GM19239 (cell line): ENCODE data around the gene PLEKHM1.
"Not testable (repeated sequence)": the region's sequence is repeated elsewhere in the genome, so short reads cannot be mapped to it uniquely, and the experiment has no call there.

Experiments
- DNase-seq: peaks from one replicate; pipeline ENCODE4 v3.0.0; 2011; ENCODE audit warnings: low spot score; ENCODE audit not compliant: insufficient read length
- FAIRE-seq: peaks from 2 replicates; lab custom pipeline; 2011; peaks lifted over from hg19 to GRCh38; lab: Jason Lieb, UNC

Gene PLEKHM1

DNA sequence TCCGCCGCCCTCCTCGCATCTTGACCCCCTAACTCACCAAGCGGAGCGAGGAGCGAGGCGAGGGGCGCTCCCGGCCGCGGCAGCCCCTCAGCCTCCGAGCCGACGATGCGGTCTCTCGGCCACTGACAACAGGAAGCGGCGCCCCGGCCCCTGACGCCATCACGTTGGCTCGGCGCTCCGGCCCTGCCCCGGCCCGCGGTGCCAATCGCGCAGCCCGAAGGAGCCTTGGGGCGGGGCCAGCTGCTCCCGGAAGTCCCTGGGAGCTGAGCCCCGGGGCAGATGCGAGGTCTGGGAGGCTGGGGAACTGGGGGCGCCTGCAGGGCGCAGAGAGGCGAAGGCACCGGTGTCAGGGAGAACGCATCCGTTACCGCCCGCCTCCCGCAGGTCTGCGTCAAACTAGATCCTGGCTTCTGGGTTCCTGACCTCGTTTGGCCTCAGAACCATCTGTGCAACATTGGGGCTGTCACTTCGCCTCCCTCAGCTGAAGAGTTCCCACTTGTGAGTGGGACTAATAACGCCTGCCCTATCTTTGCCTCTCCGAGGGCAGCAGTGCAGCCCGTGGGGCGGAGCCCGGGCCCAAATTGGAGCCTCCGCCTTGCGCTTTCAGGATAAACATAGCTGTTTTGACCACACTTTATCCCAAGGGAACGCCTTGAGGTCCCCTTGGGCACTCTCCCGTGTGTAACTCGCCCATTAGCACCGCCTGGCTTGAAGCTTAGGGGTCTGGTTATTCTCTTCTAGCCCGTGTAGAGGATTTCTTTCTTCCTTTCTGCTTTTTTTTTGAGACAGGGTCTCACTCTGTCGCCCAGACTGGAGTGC, at the start of gene PLEKHM1:
Gene PLEKHM1, minus strand, starts transcription at position 107 of the 819 bp plus-strand sequence. CDS start 8,237 bp downstream, outside the sequence.
- FAIRE-seq: peak; percentile 93
- DNase-seq: peak; percentile 73

DNA sequence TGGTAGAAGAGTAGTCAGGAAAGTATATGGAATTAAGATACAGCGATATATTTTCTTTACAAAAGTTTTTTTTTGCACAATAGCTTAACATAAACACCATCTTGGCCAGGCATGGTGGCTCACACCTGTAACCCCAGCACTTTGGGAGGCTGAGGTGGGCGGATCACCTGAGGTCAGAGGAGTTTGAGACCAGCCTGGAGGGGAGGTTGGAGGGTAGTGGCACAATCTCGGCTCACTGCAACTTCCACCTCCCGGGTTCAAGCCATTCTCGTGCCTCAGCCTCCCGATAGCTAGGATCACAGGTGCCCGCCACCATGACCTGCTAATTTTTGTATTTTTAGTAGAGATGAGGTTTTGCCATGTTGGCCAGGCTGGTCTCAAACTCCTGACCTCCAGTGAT, 47.6 kb upstream of the PLEKHM1 start:
- FAIRE-seq, DNase-seq: not testable (repeated sequence)

DNA sequence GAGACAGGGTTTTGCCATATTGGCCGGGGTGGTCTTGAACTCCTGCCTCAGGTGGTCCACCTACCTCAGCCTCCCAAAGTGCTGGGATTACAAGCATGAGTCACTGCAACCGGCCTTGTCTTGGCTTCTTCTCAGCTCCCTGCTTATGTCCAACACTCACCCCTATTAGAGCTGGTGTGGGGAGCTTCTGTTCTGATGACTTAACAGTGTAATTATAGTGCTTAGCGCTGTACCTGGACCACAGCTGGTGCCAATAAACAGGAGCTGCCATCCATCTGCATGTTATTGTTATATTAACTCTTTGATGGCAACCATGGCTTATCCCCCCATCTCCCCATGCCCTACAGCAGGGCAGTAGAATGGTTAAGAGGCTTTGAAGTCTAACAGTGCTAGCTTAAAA, 15.6 kb upstream of the PLEKHM1 start:
- not testable (repeated sequence) for FAIRE-seq, DNase-seq

DNA sequence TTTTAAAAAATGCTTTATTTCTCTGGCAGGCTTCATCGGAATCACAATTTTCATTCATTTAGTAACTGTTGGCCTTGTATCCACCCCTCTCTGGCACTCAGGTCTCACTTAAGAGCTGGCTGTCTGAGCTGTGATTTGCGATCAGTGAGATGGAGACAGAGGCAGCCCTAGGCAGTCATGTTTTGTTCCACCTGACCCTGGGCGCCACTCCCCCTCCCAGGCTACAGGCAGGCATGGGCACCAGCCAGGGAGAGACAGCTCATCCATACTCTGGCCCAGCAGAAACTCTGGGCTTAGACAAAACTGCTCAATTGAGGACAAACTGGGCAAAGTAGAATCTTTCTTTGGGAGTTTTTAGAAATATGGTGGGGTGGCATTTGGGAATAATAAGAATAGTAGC, 14.7 kb upstream of the PLEKHM1 start:
- DNase-seq, FAIRE-seq: not testable (repeated sequence)

DNA sequence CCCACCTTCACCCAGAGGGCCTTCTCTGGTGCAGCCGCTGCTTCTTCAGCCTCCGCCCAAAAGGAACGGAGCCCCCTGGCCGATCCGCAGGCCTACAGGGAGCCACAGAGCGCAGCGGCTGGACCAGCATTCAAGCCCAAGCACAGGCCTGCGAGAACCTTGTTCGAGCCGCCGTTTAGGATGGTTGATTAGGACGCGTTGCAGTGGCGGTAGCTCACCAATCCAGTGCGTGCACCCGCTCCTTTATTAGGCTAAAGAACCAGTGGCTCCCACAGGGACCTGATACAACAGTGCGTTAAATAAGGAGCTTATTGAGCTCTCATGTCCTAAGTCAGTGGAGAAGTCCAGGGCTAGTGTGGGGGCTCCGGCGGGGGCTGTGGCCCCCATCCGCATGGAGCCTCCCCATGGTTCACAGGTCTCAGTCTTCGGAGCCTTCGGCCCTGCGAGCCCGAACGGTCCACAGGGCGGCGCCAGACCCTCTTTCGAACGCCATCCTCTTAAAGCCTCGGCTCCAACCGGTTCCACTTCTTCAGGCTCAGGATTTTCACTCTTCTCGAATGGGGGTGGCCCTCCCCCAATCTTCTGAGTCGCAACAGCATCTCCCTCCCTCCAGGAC, 10.7 kb upstream of the PLEKHM1 start:
- DNase-seq, FAIRE-seq: not testable (repeated sequence)

DNA sequence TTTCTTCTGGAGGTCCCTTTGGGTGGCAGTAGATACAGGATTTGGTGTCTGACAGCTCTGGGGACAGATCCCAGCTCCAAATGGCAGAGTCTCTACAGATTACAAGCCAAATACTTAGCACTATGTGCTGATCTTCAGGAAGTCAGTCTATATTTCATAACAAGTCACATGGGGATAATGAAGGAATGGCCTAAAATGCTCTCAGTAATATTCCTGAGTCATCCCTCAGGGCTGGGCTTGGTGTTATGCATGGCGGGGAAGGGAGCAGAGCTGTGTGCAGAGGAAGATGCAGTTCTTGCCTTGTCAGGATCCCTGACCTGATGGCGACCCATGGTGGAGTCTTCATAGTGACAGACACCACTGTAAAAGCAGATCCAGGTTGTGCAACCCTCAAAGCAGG, 10.0 kb upstream of the PLEKHM1 start:
- not testable (repeated sequence) for DNase-seq, FAIRE-seq

DNA sequence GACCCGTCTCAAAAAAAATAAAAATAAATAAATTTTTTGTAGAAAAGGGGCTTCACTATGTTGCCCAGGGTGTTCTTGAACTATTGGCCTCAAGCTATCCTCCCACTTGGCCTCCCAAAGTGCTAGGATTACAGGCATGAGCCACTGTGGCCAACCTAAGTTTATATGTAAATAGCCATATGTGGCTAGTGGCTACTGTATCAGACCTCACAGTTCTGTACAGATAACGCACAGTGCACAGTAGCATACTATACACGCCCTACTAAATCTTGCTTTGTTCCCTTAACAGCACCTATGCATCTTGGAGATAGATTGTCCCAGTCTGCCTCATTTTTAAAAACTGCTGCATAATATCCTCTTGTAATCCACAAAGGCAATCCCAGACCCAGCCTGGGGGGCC, 8.7 kb upstream of the PLEKHM1 start:
- DNase-seq, FAIRE-seq: not testable (repeated sequence)

DNA sequence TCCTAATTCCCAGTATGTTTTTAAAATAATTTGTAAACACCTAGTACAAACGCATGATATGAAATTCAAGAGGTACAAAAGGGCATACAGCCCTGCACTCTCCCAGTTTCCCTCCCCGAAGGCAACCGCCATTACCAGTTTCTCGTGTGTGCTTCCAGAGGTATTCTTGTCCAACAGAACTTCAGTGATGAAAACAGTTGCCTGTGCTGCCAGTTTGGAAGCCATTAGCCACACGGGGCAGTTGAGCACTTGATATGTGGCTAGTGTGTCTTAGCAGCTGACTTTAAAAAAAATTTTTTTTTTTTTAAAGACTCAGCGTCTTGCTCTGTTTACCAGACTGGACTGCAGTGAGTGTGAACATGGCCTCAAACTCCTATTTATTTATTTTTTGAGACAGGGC, 7.9 kb upstream of the PLEKHM1 start:
- not testable (repeated sequence) for DNase-seq, FAIRE-seq

DNA sequence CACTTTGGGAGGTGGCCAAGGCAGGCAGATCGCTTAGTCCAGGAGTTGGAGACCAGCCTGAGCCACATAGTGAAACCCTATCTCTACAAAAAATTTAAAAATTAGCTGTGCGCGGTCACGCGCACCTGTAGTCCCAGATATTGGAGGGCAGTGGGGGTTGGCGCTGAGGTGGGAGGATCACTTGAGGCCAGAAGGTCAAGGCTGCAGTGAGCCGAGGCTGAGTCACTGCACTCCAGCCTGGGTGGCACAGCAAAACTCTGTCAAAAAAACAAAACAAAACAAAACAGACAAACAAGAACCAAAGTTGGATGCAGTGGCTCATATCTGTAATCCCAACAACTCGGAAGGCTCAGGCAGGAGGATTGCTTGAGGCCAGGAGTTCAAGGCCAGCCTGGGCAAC, 6.9 kb upstream of the PLEKHM1 start:
- FAIRE-seq, DNase-seq: not testable (repeated sequence)

DNA sequence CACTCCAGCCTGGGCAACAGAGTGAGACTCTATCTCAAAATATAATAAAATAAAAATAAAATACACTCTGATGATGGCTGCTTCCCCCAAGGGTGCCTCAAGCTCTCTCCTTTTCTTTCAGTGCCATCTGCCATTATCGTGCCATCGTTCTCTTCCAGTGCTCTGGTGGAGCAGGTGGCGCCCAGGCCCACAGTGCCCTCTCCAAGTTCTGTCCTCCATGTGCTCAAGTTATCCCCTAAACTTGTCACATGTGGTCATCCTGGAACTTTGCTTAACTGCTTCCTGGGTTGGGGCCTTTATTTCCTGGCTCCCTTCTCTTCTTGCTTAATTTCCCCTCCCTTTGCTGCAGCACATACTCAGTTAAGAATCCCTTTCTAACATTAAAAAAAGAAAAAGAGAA, 6.0 kb upstream of the PLEKHM1 start:
- FAIRE-seq, DNase-seq: not testable (repeated sequence)

DNA sequence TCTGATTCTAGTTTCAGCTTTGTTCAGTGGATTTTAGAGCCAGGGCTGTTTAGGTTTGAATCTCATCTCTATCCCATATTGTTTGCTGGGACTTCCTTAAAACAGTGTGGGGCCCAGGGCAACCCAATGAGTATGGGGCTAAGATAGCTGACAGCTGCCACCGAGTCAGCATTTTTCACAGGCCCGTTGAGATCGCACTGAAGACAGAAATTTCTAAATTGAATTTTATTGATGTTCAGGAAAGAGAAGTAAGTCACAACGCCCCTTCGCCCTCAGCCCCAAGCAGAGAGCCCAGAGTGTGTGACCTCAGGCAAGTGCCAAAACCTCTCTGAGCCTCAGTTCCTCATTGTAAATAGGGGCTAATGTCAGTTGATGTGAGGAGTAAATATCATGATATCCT, 4.0 kb upstream of the PLEKHM1 start:
- FAIRE-seq, DNase-seq: not testable (repeated sequence)

DNA sequence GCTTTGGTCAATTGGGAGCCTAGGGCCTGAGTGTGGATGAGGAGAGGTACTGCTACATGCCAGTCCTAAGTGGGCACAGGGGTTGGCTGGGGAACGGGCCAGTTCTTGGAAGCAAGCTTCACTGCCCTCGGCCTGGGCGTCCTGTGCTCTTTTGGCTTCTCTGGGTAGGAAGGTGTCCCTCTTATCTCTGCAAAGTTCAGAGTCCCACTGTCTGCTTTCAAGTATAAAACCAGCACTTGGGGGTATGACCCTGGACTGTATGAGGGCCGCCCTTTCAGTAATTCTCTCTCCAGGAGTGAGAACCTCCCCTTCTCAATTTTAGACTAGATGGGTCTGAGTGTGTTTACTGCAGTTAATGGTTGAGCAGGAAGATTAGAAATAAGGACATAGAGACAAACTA, 1.6 kb upstream of the PLEKHM1 start:
- FAIRE-seq, DNase-seq: not testable (repeated sequence)

DNA sequence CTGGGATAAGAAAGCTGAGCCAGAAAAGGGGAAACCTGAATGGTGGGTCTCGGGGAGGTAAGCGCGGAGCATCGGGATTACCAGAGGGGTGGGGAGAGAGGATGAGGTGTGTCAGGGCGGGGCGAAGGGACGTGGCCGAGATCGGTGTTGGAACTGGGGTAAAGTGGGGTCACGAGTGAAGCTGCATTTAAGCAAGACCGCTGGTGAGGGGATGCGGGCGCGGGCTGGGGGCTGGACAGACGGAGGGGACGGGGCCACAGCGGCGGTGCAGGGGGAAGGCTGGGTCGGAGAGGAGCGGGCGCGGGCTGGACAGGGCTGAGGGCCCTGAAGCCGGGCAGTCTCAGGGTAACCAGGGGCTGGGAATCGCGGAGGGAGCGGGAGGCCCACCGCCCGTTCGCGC, 323 bp downstream of the PLEKHM1 start:
- peak; percentile 55 for FAIRE-seq
- DNase-seq: not testable (repeated sequence)

DNA sequence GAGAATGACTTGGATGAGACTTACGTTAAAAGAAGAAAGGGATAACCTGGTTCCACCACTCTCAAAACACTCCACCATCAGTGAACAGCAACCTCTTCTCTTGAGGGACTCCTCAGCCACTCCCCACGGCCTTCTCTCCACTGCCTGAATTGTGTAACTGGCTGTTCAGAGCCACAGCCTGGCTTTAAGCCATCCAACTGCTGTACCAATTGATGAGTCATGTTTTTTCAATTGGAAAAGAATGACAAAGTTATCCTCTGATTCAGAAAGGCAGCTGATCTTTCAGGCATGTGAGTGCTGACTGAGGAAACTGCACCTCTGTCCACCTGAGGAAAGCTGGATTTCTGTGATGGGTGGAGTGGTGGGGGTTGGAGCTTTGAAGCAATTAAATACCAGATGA, 2.8 kb downstream of the PLEKHM1 start:
- not testable (repeated sequence) for FAIRE-seq, DNase-seq

DNA sequence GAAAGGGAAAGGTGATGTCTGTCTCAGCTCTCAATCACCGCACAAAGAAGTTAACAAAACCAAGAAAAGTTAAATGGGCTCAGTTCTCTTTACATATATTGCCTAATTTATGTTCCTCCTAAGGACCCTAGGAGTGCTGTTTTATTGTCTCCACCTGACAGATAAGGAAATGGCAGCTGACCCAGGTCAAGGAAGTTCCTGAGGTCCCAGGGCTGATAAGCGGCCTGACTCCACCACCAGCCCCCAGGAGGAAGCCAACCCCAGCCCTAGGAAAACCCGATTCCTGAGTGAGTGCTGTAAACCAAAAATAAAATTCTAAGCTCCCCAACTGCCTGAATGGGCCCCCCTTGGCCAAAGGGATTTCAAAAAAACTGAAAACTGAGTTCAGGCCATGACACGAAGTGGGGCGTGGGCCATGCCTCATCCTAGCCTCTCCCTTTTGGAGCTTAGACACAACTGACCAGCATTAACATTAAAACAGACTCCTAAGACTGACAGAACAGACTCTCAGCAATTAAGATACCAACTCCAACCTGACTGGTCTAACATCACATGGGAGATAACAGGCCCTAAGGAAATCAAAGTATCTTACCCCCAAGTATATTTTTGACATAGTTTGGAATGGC, 6.8 kb downstream of the PLEKHM1 start:
- FAIRE-seq, DNase-seq: not testable (repeated sequence)

DNA sequence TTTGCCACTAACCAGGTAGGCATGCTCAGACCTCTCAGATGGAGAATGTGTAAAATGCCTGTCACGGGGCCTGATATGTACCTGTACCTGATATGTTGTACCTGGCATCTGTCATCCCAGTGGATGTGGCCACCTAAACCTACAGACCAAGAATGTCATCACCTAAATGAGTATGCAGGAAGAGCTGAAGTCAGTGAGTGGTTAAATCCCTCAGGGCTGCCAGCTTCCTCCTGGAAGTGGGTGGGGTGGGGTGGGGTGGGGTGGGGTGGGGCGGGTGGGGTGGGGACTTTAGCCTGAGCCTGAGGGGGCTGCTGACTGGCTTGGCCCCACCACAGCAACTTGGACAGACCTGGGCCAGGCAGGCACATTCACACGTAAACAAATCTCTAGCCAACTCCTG, 7.3 kb downstream of the PLEKHM1 start:
- not testable (repeated sequence) for FAIRE-seq, DNase-seq

DNA sequence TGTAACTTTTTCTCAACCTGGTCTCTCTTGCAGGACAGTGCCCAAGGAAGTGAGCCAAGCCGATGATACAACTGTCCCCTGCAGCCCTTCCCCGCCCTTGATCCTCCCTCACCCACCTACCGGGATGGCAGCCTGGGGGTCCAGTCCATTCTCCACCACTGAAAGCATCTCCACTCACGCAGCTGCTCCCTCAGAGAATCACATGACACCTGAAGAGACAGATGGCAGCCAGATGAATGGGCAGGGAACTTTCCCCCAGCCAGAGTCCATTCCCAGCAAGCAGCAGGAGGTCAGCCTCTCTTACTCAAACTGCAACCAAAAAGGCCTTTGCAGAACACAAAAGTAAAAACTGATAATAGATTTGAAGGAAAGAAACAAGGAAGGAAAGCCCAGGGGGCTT, 8.2 kb downstream of the PLEKHM1 start:
- FAIRE-seq, DNase-seq: not testable (repeated sequence)

DNA sequence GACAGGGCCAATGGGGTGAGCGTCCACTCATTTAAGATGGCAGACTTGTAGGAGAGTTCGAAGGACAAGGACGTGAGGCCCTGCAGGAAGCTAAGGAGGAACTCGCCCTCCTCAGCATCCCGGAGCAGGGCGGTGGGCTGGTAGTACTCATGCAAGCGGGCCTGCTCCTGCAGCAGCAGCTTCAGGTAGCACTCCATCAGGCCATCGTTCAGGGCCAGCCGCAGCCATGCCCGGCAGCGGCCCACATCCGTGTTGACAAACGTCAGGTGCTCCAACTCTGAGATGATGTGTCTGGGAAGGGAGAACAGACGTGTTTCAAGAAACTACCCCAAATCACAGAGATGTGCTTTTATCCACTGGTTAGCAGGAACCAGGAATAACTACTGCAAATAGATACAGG, 15.1 kb downstream of the PLEKHM1 start:
- FAIRE-seq: not testable (repeated sequence)

DNA sequence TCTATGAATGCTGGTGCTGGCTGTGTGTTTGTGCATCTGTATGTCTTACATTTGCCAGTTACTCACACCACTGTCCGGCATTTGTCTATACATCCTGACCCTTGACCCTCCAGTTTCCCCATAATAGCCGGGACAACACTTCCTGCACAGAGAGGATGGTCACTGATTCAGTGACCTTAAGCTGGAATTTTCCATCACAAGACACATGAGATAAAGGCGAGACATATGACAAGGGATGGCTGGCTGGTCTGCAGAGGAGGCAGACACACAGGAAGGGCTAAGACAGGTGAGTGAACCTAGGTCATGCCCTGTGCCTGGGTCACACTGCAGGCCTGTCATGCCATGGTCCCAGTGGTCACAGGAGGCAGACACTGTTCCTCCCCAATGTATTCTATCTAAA, 18.3 kb downstream of the PLEKHM1 start:
- not testable (repeated sequence) for FAIRE-seq

More for the DNA sequence above, 15.1 kb downstream of the PLEKHM1 start:
- DNase-seq: not testable (repeated sequence)

DNA sequence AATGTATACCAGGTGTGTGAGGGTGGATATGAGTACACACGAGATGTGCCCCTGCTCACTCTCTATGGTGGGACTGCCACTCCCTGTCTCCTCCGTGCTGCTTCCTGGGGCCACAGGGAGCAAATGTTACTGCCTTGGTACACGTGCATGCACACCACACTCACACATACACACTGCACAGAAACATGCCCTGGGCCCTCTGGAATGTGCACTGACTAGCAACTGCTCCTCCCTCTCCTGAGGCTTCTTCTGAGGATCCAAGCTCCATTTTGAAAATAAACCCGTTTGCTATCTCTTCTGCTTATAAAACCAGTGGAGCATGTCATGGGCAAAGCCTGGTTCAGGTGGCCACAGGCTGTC, 21.3 kb downstream of the PLEKHM1 start:
- not testable (repeated sequence) for FAIRE-seq, DNase-seq

More for the DNA sequence above, 18.3 kb downstream of the PLEKHM1 start:
- not testable (repeated sequence) for DNase-seq
